Measurements from ENCODE around the gene RPL5. TPM values are rescaled to one million over a fixed set of nuclear protein-coding genes. Genes with fewer than 3 reads are reported as not detected.

RPL5 gene
- total RNA-seq, 4 donors from 2014 or later, result 1,299 to 3,386 (median 2,410) TPM

- DNase-seq, result no peak
- Histone ChIP-seq H3K27me3 (no peaks in the 10 kb centered on the region), H3K36me3 (no peaks in the 10 kb centered on the region), H3K4me1 (no peaks in the 10 kb centered on the region), H3K27ac (no peak overlapping the region), H3K9me3 (no peaks in the 10 kb centered on the region), H3K4me3 (no peak overlapping the region)
- TF ChIP-seq CTCF (IDR thresholded peaks at IDR 0.05) (no peak), POLR2A (IDR thresholded peaks at IDR 0.05) (no peak)
- intact Hi-C loops (cut with DNase I; ENCODE audit: low total_unique reads), result no loop called here
Measured at GRCh38 chr1:92881391-92881790, 49.6 kb downstream of the RPL5 start.

- intact Hi-C loops (cut with DNase I; ENCODE audit: low total_unique reads), result no loop called here
Measured at GRCh38 chr1:92882819-92883218, 51.0 kb downstream of the RPL5 start.

GRCh38 chr1:92883297-92883696, 51.5 kb downstream of the RPL5 start:
- TF ChIP-seq POLR2A (IDR thresholded peaks at IDR 0.05) (no peak), CTCF (IDR thresholded peaks at IDR 0.05) (no peak)
- intact Hi-C loops (cut with DNase I; ENCODE audit: low total_unique reads), result no loop called here
- Histone ChIP-seq H3K27me3 (no peaks in the 10 kb centered on the region), H3K9me3 (no peaks in the 10 kb centered on the region), H3K4me3 (no peak overlapping the region), H3K4me1 (no peaks in the 10 kb centered on the region), H3K36me3 (no peaks in the 10 kb centered on the region), H3K27ac (no peak overlapping the region)
- DNase-seq, result no peak

More at GRCh38 chr1:92882819-92883218, 51.0 kb downstream of the RPL5 start:
- Histone ChIP-seq H3K27me3 (no peaks in the 10 kb centered on the region), H3K27ac (no peak overlapping the region), H3K4me1 (no peaks in the 10 kb centered on the region), H3K9me3 (no peaks in the 10 kb centered on the region), H3K36me3 (no peaks in the 10 kb centered on the region), H3K4me3 (no peak overlapping the region)
- DNase-seq, result no peak
- TF ChIP-seq POLR2A (IDR thresholded peaks at IDR 0.05) (no peak), CTCF (IDR thresholded peaks at IDR 0.05) (no peak)

- DNase-seq, result no peak
- no peak for TF ChIP-seq CTCF (IDR thresholded peaks at IDR 0.05)
- no peak for TF ChIP-seq POLR2A (IDR thresholded peaks at IDR 0.05)
- Histone ChIP-seq H3K27me3 (no peaks in the 10 kb centered on the region), H3K27ac (no peak overlapping the region), H3K4me1 (no peaks in the 10 kb centered on the region), H3K4me3 (no peak overlapping the region), H3K9me3 (no peaks in the 10 kb centered on the region), H3K36me3 (no peaks in the 10 kb centered on the region)
- intact Hi-C loops (cut with DNase I; ENCODE audit: low total_unique reads), result no loop called here
Measured at GRCh38 chr1:92884195-92884594, 52.4 kb downstream of the RPL5 start.

- no peak overlapping the region for H3K27ac ChIP-seq
- no peak for TF ChIP-seq POLR2A (IDR thresholded peaks at IDR 0.05)
- TF ChIP-seq CTCF (IDR thresholded peaks at IDR 0.05), result no peak
- H3K36me3 ChIP-seq, result no peaks in the 10 kb centered on the region
- DNase-seq, result no peak
- intact Hi-C loops (cut with DNase I; ENCODE audit: low total_unique reads), result no loop called here
- no peaks in the 10 kb centered on the region for H3K27me3 ChIP-seq
- no peaks in the 10 kb centered on the region for H3K4me1 ChIP-seq
- no peaks in the 10 kb centered on the region for H3K9me3 ChIP-seq
- no peak overlapping the region for H3K4me3 ChIP-seq
Measured at GRCh38 chr1:92886886-92887419, 55.1 kb downstream of the RPL5 start.
